Large intestine (tissue), 3 donors: ENCODE results near the gene MAP3K9. TPM values are rescaled to one million over a fixed set of nuclear protein-coding genes. Genes with fewer than 3 reads are reported as not detected.

Experiments used
- DNase-seq, 2 donors: peaks; one replicate each; pipeline versions ENCODE4 v3.0.0 to v3.0.0-alpha.2; 2013
- H3K27ac ChIP-seq: one replicate; pipeline ENCODE4 v1.5.1; 2013; ENCODE audit warnings: low read length
- H3K27me3 ChIP-seq: 2 replicates; pipeline ENCODE4 v1.6.1; 2013; ENCODE audit warnings: low read length; ENCODE audit not compliant: control insufficient read depth, insufficient read depth
- H3K36me3 ChIP-seq: 2 replicates; pipeline ENCODE4 v1.6.1; 2013; ENCODE audit warnings: low read length; ENCODE audit not compliant: control insufficient read depth, insufficient read depth
- H3K4me1 ChIP-seq: one replicate; pipeline ENCODE4 v1.6.1; 2013; ENCODE audit warnings: low read length; ENCODE audit not compliant: control insufficient read depth, insufficient read depth
- H3K4me3 ChIP-seq: one replicate; pipeline ENCODE4 v1.5.1; 2013; ENCODE audit warnings: low read length
- H3K9me3 ChIP-seq: one replicate; pipeline ENCODE4 v1.6.1; 2013; ENCODE audit warnings: mild to moderate bottlenecking, low read depth, low read length, moderate library complexity; ENCODE audit not compliant: control insufficient read depth
- WGBS: methylation state at CpG from one replicate; pipeline ENCODE4 v1.1.5; 2013; ENCODE audit warnings: low lambda C conversion rate; ENCODE audit not compliant: insufficient coverage; 5-methylcytosine and 5-hydroxymethylcytosine counted together
- polyA plus RNA-seq: library from polyadenylated mRNA; unstranded; fragments of 120-200 nt; gene quantifications from one replicate; pipeline ENCODE4 v1.2.1, GENCODE V29; 2013

The MAP3K9 gene
- polyA plus RNA-seq, 1 donor = 3.7 TPM

DNA sequence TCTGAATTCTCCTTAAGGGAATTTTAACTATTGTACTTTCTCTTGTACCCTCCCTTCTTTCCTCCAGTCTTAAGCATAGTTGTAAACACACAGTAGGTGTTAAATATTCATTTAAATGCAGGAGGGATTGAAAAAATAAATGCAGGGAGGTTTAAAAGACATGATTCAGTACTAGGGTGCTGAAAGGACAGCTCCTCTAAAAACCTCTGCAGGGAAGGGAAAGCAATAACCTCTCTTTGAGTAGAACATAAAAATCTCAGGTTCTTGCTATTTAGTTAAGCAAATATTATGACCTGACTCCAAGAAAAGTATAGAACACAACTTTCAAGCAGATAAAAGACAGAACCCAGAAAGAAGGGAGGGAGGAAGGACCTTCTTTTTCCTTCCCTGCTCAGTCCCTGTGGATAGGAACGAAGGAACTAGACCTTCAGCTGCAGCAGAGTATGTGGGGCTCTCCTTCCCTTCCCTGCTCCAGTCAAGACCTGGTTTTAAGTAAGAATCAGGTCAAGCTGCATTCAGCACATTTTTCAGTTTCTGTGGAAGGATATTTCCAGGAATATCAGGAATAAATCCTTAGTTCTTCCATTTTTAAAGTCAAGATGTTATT lies 4.7 kb downstream of the MAP3K9 start:
- Histone ChIP-seq H3K9me3 (peaks cover 2% of the 10 kb centered on the region), H3K4me3 (no peak overlapping the region), H3K27ac (no peak overlapping the region), H3K36me3 (peaks cover 10% of the 10 kb centered on the region), H3K4me1 (no peaks in the 10 kb centered on the region), H3K27me3 (peaks cover 5% of the 10 kb centered on the region)
- no peak for DNase-seq
- WGBS = no CpG with 5 or more reads among the region's 1 CpG

DNA sequence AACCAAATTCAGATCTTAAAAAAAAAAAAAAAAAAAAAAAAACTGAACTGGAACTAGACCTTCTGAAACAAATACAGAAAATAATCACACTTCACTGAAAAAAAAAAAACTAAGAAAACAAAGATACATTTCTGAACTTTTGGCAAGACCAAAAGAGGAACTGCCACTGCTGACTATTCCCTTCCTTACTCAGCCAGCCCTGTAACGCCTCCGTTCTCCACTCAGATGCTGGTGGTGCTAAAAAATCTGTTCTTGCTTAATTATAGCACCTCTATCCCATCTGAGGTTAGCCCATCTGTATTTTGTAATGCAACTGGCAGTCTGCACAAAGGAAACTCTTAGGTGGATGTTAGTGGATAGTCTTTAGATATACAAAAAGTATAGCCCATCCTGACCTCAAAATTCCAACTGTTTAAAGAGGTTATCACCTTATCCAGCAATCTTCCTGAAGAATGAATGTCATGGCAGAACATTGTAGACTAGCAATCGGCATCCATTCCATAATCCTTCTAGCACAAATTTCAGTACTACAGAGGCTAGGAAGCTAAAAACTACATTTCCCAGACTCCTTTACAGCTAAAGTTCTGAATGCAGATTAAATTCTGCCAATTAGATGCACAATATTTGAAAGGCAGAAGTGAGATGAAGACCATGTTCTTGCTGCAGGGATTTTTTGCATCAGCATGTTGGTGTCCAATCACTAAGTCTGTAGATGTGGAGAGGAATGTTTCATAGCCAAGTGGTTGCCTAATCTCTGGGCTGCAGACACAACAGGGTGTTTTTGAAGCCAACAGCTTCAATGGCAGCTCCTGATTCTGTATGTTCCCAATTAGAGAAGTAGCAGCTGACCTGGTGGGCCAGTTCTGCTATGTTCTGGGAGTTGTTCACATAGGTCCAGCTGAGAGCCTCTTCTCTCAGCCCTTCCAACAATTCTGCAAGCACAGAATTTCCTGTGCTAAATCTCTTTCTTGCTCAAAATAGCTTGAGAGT lies 5.7 kb downstream of the MAP3K9 start:
- no CpG with 5 or more reads among the region's 3 CpGs for WGBS
- DNase-seq = no peak
- H3K27me3 ChIP-seq = peaks cover 5% of the 10 kb centered on the region
- H3K4me1 ChIP-seq = no peaks in the 10 kb centered on the region
- H3K27ac ChIP-seq = no peak overlapping the region
- H3K4me3 ChIP-seq = no peak overlapping the region
- H3K9me3 ChIP-seq = peaks cover under 1% of the 10 kb centered on the region
- peaks cover 13% of the 10 kb centered on the region for H3K36me3 ChIP-seq

DNA sequence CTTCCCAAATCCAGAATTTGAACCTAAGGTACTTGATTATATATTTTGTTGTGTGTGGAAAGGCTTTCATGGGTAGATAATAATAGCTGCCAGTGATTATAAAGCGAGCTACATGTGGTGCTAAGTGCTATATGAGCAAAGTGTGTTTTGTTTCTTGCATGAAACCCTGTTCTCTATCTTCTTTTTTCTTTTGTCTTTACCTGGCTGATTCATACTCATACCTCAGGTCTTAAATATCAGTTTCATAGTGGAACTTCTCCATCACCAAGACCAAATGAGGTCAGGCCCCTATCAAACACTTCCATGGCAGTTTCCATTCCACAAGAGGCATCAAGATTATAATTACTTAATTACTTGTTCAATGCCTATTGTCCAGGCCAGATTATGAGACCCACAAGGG lies 6.9 kb downstream of the MAP3K9 start:
- Histone ChIP-seq H3K27me3 (peaks cover 2% of the 10 kb centered on the region), H3K4me3 (no peak overlapping the region), H3K9me3 (no peaks in the 10 kb centered on the region), H3K27ac (no peak overlapping the region), H3K36me3 (peaks cover 13% of the 10 kb centered on the region), H3K4me1 (no peaks in the 10 kb centered on the region)
- no peak for DNase-seq
- WGBS = no CpG with 5 or more reads among the region's 1 CpG

GRCh38 chr14:70801836-70802235 lies 7.5 kb downstream of the MAP3K9 start:
- no CpG with 5 or more reads among the region's 5 CpGs for WGBS
- Histone ChIP-seq H3K4me3 (no peak overlapping the region), H3K27me3 (no peaks in the 10 kb centered on the region), H3K4me1 (no peaks in the 10 kb centered on the region), H3K27ac (no peak overlapping the region), H3K9me3 (no peaks in the 10 kb centered on the region), H3K36me3 (peaks cover 13% of the 10 kb centered on the region)
- no peak for DNase-seq

GRCh38 chr14:70796551-70796950 lies 12.8 kb downstream of the MAP3K9 start:
- peaks cover 19% of the 10 kb centered on the region for H3K36me3 ChIP-seq
- H3K27ac ChIP-seq = no peak overlapping the region
- no peaks in the 10 kb centered on the region for H3K9me3 ChIP-seq
- H3K4me1 ChIP-seq = no peaks in the 10 kb centered on the region
- DNase-seq = no peak
- H3K4me3 ChIP-seq = no peak overlapping the region
- H3K27me3 ChIP-seq = no peaks in the 10 kb centered on the region
- 100% methylated on average over 2 of the region's 8 CpGs for WGBS

- WGBS = 75% methylated on average over 1 of the region's 3 CpGs
- Histone ChIP-seq H3K36me3 (peaks cover 9% of the 10 kb centered on the region), H3K4me3 (no peak overlapping the region), H3K4me1 (no peaks in the 10 kb centered on the region), H3K27me3 (no peaks in the 10 kb centered on the region), H3K9me3 (no peaks in the 10 kb centered on the region), H3K27ac (no peak overlapping the region)
- no peak for DNase-seq
Measured at GRCh38 chr14:70794294-70794693, 15.0 kb downstream of the MAP3K9 start.

DNA sequence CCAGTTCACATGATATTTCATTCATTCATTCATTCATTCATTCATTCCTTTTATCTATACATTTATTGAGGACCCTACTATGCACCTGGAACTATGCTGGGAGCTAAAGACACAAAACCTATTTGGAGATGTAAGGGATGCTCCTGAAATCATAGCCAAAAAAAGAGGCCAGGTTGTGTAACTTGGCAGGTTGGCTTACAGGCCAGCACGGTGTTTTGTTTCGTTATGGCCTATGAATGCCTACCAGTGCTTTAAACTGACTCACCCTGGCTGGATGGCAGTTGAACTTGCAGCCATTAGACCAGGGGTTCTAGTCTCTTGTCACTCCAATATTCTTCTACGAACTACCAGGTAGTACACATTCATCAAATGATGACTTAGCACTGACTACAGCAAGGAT lies 15.7 kb downstream of the MAP3K9 start:
- no CpG with 5 or more reads among the region's 3 CpGs for WGBS
- Histone ChIP-seq H3K9me3 (no peaks in the 10 kb centered on the region), H3K4me3 (no peak overlapping the region), H3K27me3 (no peaks in the 10 kb centered on the region), H3K4me1 (no peaks in the 10 kb centered on the region), H3K27ac (no peak overlapping the region), H3K36me3 (peaks cover 9% of the 10 kb centered on the region)
- no peak for DNase-seq

- Histone ChIP-seq H3K27ac (no peak overlapping the region), H3K27me3 (no peaks in the 10 kb centered on the region), H3K4me1 (no peaks in the 10 kb centered on the region), H3K36me3 (peaks cover 9% of the 10 kb centered on the region), H3K4me3 (no peak overlapping the region), H3K9me3 (no peaks in the 10 kb centered on the region)
- DNase-seq = no peak
- 76% methylated on average over 2 of the region's 9 CpGs for WGBS
Measured at GRCh38 chr14:70792939-70793338, 16.4 kb downstream of the MAP3K9 start.

GRCh38 chr14:70791971-70792370 lies 17.3 kb downstream of the MAP3K9 start:
- Histone ChIP-seq H3K9me3 (no peaks in the 10 kb centered on the region), H3K4me1 (no peaks in the 10 kb centered on the region), H3K27me3 (no peaks in the 10 kb centered on the region), H3K36me3 (peaks cover 9% of the 10 kb centered on the region), H3K27ac (no peak overlapping the region), H3K4me3 (no peak overlapping the region)
- DNase-seq = no peak
- WGBS = 100% methylated on average over 1 of the region's 7 CpGs

DNA sequence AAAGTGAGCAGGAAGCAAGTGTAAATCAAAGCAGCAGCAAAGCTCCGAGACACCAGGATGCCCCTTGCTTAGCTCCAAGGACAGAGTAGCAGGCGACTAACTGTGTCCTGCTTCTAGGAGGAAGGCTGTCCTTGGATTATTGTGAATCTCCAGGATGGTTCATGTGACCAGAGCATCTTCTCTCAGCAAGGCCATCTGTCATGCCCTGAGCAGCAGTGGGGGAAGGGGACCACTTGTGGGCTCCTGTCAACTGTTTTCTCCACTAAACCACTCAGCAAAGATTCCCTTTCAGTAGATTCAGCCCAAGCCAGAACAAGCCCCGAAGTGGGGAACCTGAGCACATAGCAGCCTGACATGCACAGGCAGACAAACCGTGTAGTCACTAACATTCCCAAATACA lies 19.4 kb downstream of the MAP3K9 start:
- H3K4me1 ChIP-seq = no peaks in the 10 kb centered on the region
- no peak overlapping the region for H3K4me3 ChIP-seq
- H3K9me3 ChIP-seq = no peaks in the 10 kb centered on the region
- H3K27me3 ChIP-seq = no peaks in the 10 kb centered on the region
- no peak overlapping the region for H3K27ac ChIP-seq
- no CpG with 5 or more reads among the region's 4 CpGs for WGBS
- DNase-seq = no peak
- H3K36me3 ChIP-seq = peaks cover 7% of the 10 kb centered on the region
